GM19023 (cell line): ENCODE measurements around the gene LRP3.

Experiments used
- ATAC-seq: cut with Tn5 transposase; IDR thresholded peaks from one replicate; pipeline ENCODE4 v1.9.1; 2021; ENCODE audit warnings: mild to moderate bottlenecking, moderate library complexity; ENCODE audit not compliant: unreplicated experiment

LRP3 gene

DNA sequence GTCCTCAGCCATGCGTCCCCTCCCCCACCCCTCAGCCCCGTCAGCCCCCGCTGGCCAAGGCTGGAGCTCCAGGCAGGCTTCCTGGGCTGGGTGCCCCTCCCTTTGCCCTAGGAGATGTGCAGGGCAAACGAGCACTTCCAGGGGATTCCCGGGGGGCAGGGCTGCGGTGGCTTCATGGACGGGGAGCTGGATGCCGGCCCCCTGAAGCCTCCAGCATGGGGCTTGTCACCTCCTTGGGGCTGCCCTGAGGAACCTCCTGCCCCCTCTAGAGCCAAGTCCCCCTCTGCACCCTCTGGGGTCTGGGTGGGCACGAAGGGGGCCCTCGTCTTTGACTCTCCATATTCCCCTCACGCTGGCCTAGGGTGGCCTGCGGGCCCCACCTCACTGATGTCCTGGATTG lies 56.9 kb downstream of the LRP3 start:
- no peak for ATAC-seq

DNA sequence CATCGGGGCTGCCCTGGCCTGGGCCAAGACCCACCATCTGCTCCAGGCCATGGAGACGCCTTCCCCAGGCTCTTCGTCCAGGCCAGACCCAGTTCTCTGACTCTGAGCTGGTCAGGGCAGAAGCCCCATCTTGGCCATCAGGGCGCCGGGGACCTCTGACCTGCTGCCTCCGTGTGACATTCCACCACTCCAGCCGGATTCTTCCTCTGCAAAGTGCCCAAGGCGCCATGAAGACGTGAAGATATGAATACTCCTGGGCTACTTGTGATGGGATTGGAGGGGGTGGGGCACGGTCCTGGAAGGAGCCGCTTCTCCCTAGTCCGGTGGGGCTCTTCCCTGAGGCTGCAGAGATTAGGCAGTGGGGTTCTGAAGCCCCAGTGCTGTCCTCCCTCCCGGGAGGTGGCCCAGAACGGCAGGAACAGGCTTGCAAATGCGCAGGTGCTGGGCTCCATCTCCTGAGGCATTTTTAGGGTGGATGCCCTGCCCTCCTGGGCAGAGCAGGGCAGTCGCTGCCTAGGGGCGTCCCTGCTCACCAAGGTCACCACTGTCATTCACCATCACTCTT lies 57.5 kb downstream of the LRP3 start:
- ATAC-seq: no peak

DNA sequence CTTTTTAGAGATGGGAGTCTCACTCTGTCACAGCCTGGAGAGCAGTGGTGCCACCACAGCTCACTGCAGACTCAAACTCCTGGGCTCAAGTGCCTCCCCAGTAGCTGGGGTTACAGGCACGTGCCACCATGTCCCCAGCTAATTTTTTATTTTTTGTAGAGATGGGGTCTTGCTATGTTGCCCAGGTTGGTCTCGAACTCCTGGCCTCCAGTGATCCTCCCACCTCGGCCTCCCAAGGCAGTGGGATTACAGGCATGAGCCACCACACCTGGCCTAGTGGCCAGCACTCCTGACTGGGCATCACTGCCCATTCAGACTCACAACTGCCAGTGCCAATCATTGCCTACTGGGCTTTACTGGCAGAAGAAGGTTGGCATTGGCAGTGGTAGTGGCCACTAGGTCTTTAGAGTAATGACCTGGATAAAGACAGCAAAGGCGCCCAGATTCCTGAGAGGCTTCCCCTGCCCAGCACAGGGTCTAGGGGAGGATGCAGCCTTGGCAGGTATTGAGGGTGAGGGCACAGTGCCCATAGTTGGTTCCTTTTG lies 58.4 kb downstream of the LRP3 start:
- no peak for ATAC-seq

DNA sequence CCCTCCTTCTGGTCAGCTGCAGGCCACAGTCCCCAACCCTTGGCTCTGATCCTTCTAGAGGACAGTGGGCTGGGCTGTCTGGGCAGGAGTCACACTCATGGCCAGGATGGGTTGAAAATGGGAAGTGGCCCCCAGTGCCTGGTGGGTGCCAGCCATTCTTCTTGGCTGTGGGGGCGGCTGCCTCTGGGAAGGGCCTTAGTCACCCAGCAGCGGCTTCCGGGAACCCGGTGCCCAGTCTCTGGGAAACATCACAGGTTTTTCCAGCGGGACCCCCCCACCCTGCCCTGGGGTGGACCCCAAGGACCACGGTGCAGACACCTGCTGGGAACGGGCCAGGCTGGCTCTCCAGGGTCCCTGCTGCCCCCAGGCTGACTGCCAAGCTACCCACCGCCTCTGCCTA lies 58.8 kb downstream of the LRP3 start:
- no peak for ATAC-seq

DNA sequence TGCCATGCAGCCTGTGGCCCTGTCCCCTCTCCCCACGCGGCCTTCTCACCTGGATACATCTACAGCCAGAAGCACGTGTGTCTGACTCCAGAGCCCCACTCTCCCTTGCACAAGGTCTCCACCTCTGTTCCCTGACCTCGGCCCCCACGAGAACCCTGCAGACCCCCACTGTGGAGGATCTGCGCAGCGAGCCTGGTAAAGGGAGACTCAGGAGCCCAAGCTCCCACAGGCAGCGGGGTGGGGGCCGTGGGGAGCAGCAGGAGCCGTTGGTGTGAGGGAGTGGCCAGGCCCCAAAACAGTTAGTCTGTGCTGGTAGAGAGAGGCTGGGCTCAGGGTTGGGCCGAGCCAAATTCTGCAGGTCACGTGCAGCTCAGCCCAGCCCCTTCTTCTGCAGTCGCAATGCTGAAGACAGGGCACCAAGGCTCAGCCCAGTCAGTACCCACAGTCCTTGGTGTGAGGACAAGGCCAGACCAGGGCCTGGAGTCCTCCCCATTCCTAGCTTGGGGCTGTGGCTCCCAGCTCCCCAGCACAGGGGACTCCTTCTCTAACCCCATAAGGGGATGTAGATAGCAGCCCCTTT lies 60.2 kb downstream of the LRP3 start:
- ATAC-seq: no peak

DNA sequence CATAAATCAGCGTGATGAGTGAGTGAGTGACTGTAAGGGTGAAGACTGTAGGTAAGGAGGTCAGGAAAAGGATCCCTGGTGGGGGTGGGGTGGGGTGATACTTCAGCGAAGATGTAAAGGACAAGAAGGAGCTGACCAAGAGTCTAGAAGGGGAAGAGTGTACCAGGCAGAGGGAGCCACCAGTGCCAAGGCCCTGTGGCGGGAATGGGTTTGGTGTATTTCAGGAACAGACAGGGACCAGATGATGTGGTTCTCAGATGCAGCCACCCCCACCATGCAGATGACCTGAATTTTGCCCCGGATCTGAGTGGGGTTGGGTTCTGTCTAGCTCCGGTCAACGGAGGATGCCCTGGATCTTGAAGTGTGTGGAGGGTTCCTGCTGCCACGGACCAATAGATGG lies 61.7 kb downstream of the LRP3 start:
- no peak for ATAC-seq

DNA sequence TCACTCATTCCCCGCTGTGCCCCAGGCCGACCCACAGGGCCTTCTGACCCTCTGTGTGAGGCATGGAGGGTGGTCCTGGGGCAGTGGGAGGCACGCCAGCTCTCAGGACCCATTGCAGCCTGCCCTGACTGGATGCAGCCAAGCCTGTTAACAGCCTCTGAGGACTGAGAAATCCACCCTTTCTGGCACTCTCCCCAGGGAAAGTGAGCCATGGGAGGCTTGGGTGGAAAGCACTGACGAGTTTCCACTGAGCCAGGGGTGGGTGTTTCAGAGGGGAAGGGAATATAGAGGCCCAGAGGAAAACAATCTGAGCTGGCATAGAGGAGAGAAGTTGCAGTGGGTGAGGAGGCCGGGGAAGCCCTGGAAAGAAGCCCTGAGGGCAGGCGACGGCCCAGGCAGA lies 62.1 kb downstream of the LRP3 start:
- ATAC-seq: no peak

DNA sequence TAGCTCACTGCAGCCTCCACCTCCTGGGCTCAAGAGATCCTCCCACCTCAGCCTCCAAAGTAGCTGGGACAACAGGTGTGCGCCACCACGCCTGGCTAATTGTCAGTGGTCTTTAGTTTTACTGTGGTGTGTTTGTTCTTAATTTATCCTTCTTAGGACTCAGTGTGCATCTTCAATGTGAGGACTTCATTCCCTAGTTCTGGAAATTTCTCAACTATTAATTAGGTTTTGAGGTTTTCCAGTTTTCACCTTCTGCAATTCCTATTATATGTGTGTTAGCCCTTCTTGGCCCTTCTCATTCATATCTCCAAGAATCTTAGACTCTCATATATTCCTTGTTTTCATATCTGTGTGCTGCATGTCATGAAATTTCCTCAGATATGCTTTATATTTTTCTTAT lies 63.7 kb downstream of the LRP3 start:
- ATAC-seq: no peak
